Thyroid gland (tissue), 4 donors: ENCODE data around the gene NSUN7.

ENCODE experiments used
- CTCF ChIP-seq, 6 experiments: fragments of 200-600 bp in 3 of 6; fragments of 450-650 bp in 3 of 6; sonication (generic) in 3 of 6; IDR thresholded peaks; one replicate each; pipeline ENCODE4 v1.5.1; 2016 to 2019; ENCODE audit warnings: antibody characterized with exemption in 6 of 6, mild to moderate bottlenecking in 2 of 6, inconsistent platforms in 1 of 6, moderate library complexity in 1 of 6
- POLR2A ChIP-seq, 2 donors: fragments of 450-650 bp; IDR thresholded peaks; one replicate each; pipeline ENCODE4 v1.6.1; 2017; ENCODE audit warnings: antibody characterized with exemption in 2 of 2, mild to moderate bottlenecking in 2 of 2, moderate library complexity in 1 of 2

- no peak for TF ChIP-seq CTCF (IDR thresholded peaks at IDR 0.05)
- no peak for TF ChIP-seq POLR2A (IDR thresholded peaks at IDR 0.05)
These were observed 28.0 kb upstream of the NSUN7 start for GRCh38 chr4:40721730-40722171.
